GM23338 (cell line): ENCODE results near the gene IGFBP5. TPM values are rescaled to one million over a fixed set of nuclear protein-coding genes. Genes with fewer than 3 reads are reported as not detected.

Experiments
- ATAC-seq: fragments of 200-7000 bp; cut with Tn5 transposase; 3 replicates; pipeline ENCODE4 v1.9.1; 2020
- DNase-seq: peaks from one replicate; pipeline ENCODE4 v3.0.0-alpha.2; 2015; ENCODE audit warnings: low spot score
- H2AFZ ChIP-seq: fragments of 200-600 bp; sonication (generic); 2 replicates; pipeline ENCODE4 v1.8.0; 2016; ENCODE audit warnings: antibody characterized with exemption, mild to moderate bottlenecking, moderate library complexity
- H3F3A ChIP-seq: fragments of 200-600 bp; sonication (generic); replicated peaks from 2 replicates; pipeline ENCODE4 v1.8.0; 2017; ENCODE audit warnings: antibody characterized with exemption, mixed run types, low read depth
- H3K27ac ChIP-seq: fragments of 200-600 bp; sonication (generic); 2 replicates; pipeline ENCODE4 v1.6.1; 2016; ENCODE audit warnings: low read depth
- H3K27me3 ChIP-seq: fragments of 200-600 bp; sonication (generic); 2 replicates; pipeline ENCODE4 v1.8.0; 2016; ENCODE audit warnings: mild to moderate bottlenecking, mixed run types, moderate library complexity; ENCODE audit not compliant: insufficient read depth
- H3K36me3 ChIP-seq: fragments of 200-600 bp; sonication (generic); 2 replicates; pipeline ENCODE4 v1.8.0; 2016; ENCODE audit warnings: mild to moderate bottlenecking; ENCODE audit not compliant: insufficient read depth
- H3K4me1 ChIP-seq: fragments of 200-600 bp; sonication (generic); 2 replicates; pipeline ENCODE4 v1.8.0; 2016; ENCODE audit warnings: mild to moderate bottlenecking, moderate library complexity; ENCODE audit not compliant: insufficient read depth
- H3K4me2 ChIP-seq: fragments of 200-600 bp; sonication (generic); 2 replicates; pipeline ENCODE4 v1.7.1; 2017; ENCODE audit warnings: mixed run types
- H3K4me3 ChIP-seq: fragments of 200-600 bp; sonication (generic); 2 replicates; pipeline ENCODE4 v1.6.1; 2016; ENCODE audit warnings: mixed run types
- H3K79me2 ChIP-seq: fragments of 200-600 bp; sonication (generic); replicated peaks from 2 replicates; pipeline ENCODE4 v1.8.0; 2017; ENCODE audit warnings: mild to moderate bottlenecking; ENCODE audit not compliant: insufficient read depth
- H3K9me2 ChIP-seq: fragments of 200-600 bp; sonication (generic); 2 replicates; pipeline ENCODE4 v1.8.0; 2017; ENCODE audit not compliant: insufficient read depth
- H4K20me1 ChIP-seq: fragments of 200-600 bp; sonication (generic); replicated peaks from 2 replicates; pipeline ENCODE4 v1.8.0; 2017; ENCODE audit warnings: mild to moderate bottlenecking; ENCODE audit not compliant: insufficient read depth
- H3K27ac Mint-ChIP-seq: 2 replicates; pipeline ENCODE4 v1.8.0; 2020; ENCODE audit warnings: inconsistent platforms, mild to moderate bottlenecking, moderate library complexity, mixed read lengths
- H3K27me3 Mint-ChIP-seq: 3 replicates; pipeline ENCODE4 v1.8.0; 2022; ENCODE audit warnings: low read depth, mild to moderate bottlenecking, moderate library complexity, mixed read lengths, inconsistent platforms; ENCODE audit not compliant: insufficient read depth, poor library complexity
- H3K36me3 Mint-ChIP-seq: 3 replicates; pipeline ENCODE4 v1.8.0; 2021; ENCODE audit warnings: low read depth, mild to moderate bottlenecking, inconsistent platforms, moderate library complexity, mixed read lengths
- H3K4me1 Mint-ChIP-seq: 3 replicates; pipeline ENCODE4 v1.8.0; 2020; ENCODE audit warnings: mild to moderate bottlenecking, inconsistent platforms, mixed read lengths
- H3K4me3 Mint-ChIP-seq: 3 replicates; pipeline ENCODE4 v1.8.0; 2021; ENCODE audit warnings: moderate library complexity, mild to moderate bottlenecking, inconsistent platforms, mixed read lengths
- H3K9me3 Mint-ChIP-seq: 3 replicates; pipeline ENCODE4 v1.8.0; 2020; ENCODE audit warnings: moderate library complexity, mild to moderate bottlenecking, inconsistent platforms, mixed read lengths
- CREB1 ChIP-seq: fragments of 250-450 bp; sonication (Bioruptor Pico); IDR thresholded peaks from 2 replicates; pipeline ENCODE4 v1.5.0; 2020; ENCODE audit warnings: low read depth, mild to moderate bottlenecking, moderate library complexity
- EZH2 ChIP-seq: fragments of 200-600 bp; sonication (generic); IDR thresholded peaks from one replicate; pipeline ENCODE4 v1.8.0; 2017; ENCODE audit warnings: antibody characterized with exemption, mild to moderate bottlenecking, low read depth; ENCODE audit not compliant: unreplicated experiment
- EZH2phosphoT487 ChIP-seq: fragments of 200-600 bp; sonication (generic); IDR thresholded peaks from one replicate; pipeline ENCODE4 v1.8.1; 2018; ENCODE audit warnings: antibody characterized with exemption; ENCODE audit not compliant: unreplicated experiment
- JUNB ChIP-seq: IDR thresholded peaks from one replicate; pipeline ENCODE4 v1.6.1; 2016; ENCODE audit warnings: antibody characterized with exemption; ENCODE audit not compliant: unreplicated experiment
- NANOG ChIP-seq: IDR thresholded peaks from 2 replicates; pipeline ENCODE4 v1.6.1; 2016; ENCODE audit warnings: antibody characterized with exemption, borderline replicate concordance
- POLR2AphosphoS5 ChIP-seq: IDR thresholded peaks from 2 replicates; pipeline ENCODE4 v1.6.1; 2016; ENCODE audit warnings: antibody characterized with exemption, low read depth
- STAT1 ChIP-seq: IDR thresholded peaks from one replicate; pipeline ENCODE4 v1.6.1; 2016; ENCODE audit warnings: antibody characterized with exemption; ENCODE audit not compliant: unreplicated experiment
- ZNF114 ChIP-seq: fragments of 250-450 bp; sonication (Bioruptor Pico); IDR thresholded peaks from 2 replicates; pipeline ENCODE4 v1.5.0; 2020; ENCODE audit warnings: mild to moderate bottlenecking, moderate library complexity
- ZNF331 ChIP-seq: fragments of 250-450 bp; sonication (Bioruptor Pico); IDR thresholded peaks from 2 replicates; pipeline ENCODE4 v1.5.0; 2020; ENCODE audit warnings: low read depth, mild to moderate bottlenecking, moderate library complexity
- polyA plus RNA-seq: library from polyadenylated mRNA; unstranded; fragments of >200 nt; fragmentation: Nextera tagmentation; extraction: Ambion mirVana; gene quantifications from 2 replicates; pipeline ENCODE4 v1.2.1, GENCODE V29; 2016
- total RNA-seq: library from RNA; depleted of rRNA; stranded (reverse); fragments of >200 nt; shearing (Covaris generic); gene quantifications from 2 replicates; pipeline ENCODE4 v1.2.3, GENCODE V29; 2014
- TF ChIP-seq, protein P1 (sequence below): IDR thresholded peaks from one replicate; pipeline ENCODE4 v1.6.1; 2018; ENCODE audit warnings: antibody characterized with exemption; ENCODE audit not compliant: unreplicated experiment
- TF ChIP-seq, protein P2 (sequence below), 2 experiments: fragments of 200-600 bp in 1 of 2; sonication (generic) in 1 of 2; conservative IDR thresholded peaks; 2 replicates each; pipeline versions ENCODE4 v1.5.1 to v1.6.1; 2016 to 2017; ENCODE audit warnings: antibody characterized with exemption in 2 of 2, low read depth in 2 of 2, mild to moderate bottlenecking in 2 of 2, moderate library complexity in 1 of 2
- TF ChIP-seq, protein P3 (sequence below): fragments of 250-450 bp; sonication (Bioruptor Pico); IDR thresholded peaks from 2 replicates; pipeline ENCODE4 v1.5.0; 2020; ENCODE audit warnings: mild to moderate bottlenecking, moderate library complexity
- TF ChIP-seq, protein P4 (sequence below): IDR thresholded peaks from 2 replicates; pipeline ENCODE4 v1.6.1; 2016; ENCODE audit warnings: antibody characterized with exemption

The IGFBP5 gene
- total and polyA plus RNA-seq, 2 experiments from 2014 or later, result 0.70 to 2.5 TPM

DNA sequence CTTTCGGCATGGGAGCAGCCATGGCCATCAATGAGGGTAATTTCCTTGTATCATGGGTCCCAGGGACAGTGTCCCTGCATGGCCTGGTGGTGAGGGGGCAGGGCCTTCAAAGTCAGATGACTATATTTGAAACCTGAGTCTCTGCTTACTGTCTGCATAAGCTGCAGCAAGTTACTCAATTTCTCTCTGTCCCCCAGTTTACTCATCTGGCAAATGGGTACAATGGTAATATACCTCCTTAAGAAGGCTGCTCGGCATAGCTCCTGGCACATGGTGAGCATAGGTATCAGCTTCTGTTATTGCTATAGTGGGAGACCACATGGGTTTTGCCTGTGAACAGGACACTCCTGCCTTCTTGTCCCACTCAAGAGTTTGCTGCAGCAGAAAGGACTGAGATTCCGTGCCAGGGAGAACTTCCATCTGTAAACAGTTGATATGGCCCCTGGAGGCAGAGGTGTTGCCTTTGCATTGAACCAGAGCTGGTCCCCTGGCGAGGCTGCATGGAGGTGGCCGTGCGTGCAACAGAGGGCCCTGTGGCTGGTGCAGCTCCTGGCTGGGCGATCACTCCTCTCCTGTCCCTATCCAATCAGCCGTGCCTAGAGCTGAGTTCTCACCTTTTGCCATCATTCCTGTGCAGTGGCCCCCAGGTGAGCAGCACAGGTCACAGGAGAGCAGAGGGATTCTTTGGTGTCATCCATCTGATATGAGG, 22.7 kb upstream of the IGFBP5 start:
- H2AFZ ChIP-seq, result 0 out of 2 replicates have a peak overlapping the region, but pooled peaks have one; percentile 43
- no peak overlapping the region for H3K4me3 ChIP-seq
- H3K4me2 ChIP-seq, result no peak overlapping the region
- H3K79me2 ChIP-seq, result no peaks in the 10 kb centered on the region
- H3K27ac ChIP-seq, result no peak overlapping the region
- no peaks in the 10 kb centered on the region for H3K4me1 ChIP-seq
- Mint-ChIP-seq H3K36me3 (no peaks in the 10 kb centered on the region), H3K27me3 (peaks cover 3% of the 10 kb centered on the region), H3K4me3 (no peak overlapping the region), H3K27ac (no peak overlapping the region), H3K9me3 (no peaks in the 10 kb centered on the region), H3K4me1 (peaks cover 6% of the 10 kb centered on the region; the same call in 1 of the 3 replicates)
- H4K20me1 ChIP-seq, result no peaks in the 10 kb centered on the region
- no peak for DNase-seq
- ATAC-seq, result no peak
- H3K9me2 ChIP-seq, result peaks cover 7% of the 10 kb centered on the region
- H3K36me3 ChIP-seq, result no peaks in the 10 kb centered on the region
- H3F3A ChIP-seq, result no peaks in the 10 kb centered on the region
- no peaks in the 10 kb centered on the region for H3K27me3 ChIP-seq
- TF ChIP-seq ZNF114 (CRISPR knock-in tag) (no peak), ZNF331 (CRISPR knock-in tag) (no peak), EZH2 (no peak), JUNB (no peak), STAT1 (no peak), EZH2phosphoT487 (no peak), NANOG (no peak), CREB1 (no peak), POLR2AphosphoS5 (no peak)
- TF ChIP-seq, protein P1, sequence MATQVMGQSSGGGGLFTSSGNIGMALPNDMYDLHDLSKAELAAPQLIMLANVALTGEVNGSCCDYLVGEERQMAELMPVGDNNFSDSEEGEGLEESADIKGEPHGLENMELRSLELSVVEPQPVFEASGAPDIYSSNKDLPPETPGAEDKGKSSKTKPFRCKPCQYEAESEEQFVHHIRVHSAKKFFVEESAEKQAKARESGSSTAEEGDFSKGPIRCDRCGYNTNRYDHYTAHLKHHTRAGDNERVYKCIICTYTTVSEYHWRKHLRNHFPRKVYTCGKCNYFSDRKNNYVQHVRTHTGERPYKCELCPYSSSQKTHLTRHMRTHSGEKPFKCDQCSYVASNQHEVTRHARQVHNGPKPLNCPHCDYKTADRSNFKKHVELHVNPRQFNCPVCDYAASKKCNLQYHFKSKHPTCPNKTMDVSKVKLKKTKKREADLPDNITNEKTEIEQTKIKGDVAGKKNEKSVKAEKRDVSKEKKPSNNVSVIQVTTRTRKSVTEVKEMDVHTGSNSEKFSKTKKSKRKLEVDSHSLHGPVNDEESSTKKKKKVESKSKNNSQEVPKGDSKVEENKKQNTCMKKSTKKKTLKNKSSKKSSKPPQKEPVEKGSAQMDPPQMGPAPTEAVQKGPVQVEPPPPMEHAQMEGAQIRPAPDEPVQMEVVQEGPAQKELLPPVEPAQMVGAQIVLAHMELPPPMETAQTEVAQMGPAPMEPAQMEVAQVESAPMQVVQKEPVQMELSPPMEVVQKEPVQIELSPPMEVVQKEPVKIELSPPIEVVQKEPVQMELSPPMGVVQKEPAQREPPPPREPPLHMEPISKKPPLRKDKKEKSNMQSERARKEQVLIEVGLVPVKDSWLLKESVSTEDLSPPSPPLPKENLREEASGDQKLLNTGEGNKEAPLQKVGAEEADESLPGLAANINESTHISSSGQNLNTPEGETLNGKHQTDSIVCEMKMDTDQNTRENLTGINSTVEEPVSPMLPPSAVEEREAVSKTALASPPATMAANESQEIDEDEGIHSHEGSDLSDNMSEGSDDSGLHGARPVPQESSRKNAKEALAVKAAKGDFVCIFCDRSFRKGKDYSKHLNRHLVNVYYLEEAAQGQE, result no peak
- TF ChIP-seq, protein P2, sequence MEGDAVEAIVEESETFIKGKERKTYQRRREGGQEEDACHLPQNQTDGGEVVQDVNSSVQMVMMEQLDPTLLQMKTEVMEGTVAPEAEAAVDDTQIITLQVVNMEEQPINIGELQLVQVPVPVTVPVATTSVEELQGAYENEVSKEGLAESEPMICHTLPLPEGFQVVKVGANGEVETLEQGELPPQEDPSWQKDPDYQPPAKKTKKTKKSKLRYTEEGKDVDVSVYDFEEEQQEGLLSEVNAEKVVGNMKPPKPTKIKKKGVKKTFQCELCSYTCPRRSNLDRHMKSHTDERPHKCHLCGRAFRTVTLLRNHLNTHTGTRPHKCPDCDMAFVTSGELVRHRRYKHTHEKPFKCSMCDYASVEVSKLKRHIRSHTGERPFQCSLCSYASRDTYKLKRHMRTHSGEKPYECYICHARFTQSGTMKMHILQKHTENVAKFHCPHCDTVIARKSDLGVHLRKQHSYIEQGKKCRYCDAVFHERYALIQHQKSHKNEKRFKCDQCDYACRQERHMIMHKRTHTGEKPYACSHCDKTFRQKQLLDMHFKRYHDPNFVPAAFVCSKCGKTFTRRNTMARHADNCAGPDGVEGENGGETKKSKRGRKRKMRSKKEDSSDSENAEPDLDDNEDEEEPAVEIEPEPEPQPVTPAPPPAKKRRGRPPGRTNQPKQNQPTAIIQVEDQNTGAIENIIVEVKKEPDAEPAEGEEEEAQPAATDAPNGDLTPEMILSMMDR (conservative IDR thresholded peaks at IDR 0.05; ENCODE audit: low read depth in 2 of 2), result no peak
- TF ChIP-seq, protein P3, sequence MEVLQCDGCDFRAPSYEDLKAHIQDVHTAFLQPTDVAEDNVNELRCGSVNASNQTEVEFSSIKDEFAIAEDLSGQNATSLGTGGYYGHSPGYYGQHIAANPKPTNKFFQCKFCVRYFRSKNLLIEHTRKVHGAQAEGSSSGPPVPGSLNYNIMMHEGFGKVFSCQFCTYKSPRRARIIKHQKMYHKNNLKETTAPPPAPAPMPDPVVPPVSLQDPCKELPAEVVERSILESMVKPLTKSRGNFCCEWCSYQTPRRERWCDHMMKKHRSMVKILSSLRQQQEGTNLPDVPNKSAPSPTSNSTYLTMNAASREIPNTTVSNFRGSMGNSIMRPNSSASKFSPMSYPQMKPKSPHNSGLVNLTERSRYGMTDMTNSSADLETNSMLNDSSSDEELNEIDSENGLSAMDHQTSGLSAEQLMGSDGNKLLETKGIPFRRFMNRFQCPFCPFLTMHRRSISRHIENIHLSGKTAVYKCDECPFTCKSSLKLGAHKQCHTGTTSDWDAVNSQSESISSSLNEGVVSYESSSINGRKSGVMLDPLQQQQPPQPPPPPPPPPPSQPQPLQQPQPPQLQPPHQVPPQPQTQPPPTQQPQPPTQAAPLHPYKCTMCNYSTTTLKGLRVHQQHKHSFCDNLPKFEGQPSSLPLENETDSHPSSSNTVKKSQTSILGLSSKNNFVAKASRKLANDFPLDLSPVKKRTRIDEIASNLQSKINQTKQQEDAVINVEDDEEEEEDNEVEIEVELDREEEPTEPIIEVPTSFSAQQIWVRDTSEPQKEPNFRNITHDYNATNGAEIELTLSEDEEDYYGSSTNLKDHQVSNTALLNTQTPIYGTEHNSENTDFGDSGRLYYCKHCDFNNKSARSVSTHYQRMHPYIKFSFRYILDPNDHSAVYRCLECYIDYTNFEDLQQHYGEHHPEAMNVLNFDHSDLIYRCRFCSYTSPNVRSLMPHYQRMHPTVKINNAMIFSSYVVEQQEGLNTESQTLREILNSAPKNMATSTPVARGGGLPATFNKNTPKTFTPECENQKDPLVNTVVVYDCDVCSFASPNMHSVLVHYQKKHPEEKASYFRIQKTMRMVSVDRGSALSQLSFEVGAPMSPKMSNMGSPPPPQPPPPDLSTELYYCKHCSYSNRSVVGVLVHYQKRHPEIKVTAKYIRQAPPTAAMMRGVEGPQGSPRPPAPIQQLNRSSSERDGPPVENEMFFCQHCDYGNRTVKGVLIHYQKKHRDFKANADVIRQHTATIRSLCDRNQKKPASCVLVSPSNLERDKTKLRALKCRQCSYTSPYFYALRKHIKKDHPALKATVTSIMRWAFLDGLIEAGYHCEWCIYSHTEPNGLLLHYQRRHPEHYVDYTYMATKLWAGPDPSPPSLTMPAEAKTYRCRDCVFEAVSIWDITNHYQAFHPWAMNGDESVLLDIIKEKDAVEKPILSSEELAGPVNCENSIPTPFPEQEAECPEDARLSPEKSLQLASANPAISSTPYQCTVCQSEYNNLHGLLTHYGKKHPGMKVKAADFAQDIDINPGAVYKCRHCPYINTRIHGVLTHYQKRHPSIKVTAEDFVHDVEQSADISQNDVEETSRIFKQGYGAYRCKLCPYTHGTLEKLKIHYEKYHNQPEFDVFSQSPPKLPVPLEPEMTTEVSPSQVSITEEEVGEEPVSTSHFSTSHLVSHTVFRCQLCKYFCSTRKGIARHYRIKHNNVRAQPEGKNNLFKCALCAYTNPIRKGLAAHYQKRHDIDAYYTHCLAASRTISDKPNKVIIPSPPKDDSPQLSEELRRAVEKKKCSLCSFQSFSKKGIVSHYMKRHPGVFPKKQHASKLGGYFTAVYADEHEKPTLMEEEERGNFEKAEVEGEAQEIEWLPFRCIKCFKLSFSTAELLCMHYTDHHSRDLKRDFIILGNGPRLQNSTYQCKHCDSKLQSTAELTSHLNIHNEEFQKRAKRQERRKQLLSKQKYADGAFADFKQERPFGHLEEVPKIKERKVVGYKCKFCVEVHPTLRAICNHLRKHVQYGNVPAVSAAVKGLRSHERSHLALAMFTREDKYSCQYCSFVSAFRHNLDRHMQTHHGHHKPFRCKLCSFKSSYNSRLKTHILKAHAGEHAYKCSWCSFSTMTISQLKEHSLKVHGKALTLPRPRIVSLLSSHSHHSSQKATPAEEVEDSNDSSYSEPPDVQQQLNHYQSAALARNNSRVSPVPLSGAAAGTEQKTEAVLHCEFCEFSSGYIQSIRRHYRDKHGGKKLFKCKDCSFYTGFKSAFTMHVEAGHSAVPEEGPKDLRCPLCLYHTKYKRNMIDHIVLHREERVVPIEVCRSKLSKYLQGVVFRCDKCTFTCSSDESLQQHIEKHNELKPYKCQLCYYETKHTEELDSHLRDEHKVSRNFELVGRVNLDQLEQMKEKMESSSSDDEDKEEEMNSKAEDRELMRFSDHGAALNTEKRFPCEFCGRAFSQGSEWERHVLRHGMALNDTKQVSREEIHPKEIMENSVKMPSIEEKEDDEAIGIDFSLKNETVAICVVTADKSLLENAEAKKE (CRISPR knock-in tag), result no peak
- TF ChIP-seq, protein P4, sequence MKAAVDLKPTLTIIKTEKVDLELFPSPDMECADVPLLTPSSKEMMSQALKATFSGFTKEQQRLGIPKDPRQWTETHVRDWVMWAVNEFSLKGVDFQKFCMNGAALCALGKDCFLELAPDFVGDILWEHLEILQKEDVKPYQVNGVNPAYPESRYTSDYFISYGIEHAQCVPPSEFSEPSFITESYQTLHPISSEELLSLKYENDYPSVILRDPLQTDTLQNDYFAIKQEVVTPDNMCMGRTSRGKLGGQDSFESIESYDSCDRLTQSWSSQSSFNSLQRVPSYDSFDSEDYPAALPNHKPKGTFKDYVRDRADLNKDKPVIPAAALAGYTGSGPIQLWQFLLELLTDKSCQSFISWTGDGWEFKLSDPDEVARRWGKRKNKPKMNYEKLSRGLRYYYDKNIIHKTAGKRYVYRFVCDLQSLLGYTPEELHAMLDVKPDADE, result no peak
